PC-9 (cell line): Measurements from ENCODE around the gene UBE2K. TPM values are rescaled to one million over a fixed set of nuclear protein-coding genes. Genes with fewer than 3 reads are reported as not detected.
"Not testable (repeated sequence)": the region's sequence is repeated elsewhere in the genome, so short reads cannot be mapped to it uniquely, and the experiment has no call there.

Experiments
- BruUV-seq: library from RNA; stranded (reverse); fragments of 400-500 nt; replicated peaks from 2 replicates; lab custom pipeline; 2021; lab: Mats Ljungman, UMichigan
- CTCF ChIA-PET: fragments of 300-600 bp; sonication (Branson Sonifier 250); formaldehyde crosslinking; loops from one replicate; lab custom pipeline; 2022; ENCODE audit warnings: antibody characterized with exemption; lab: Charles Lee
- POLR2A ChIA-PET: fragments of 300-600 bp; sonication (Branson Sonifier 250); formaldehyde crosslinking; loops from one replicate; lab custom pipeline; 2022; ENCODE audit warnings: antibody characterized with exemption; ENCODE audit not compliant: unreplicated experiment; lab: Charles Lee
- DNase-seq, 2 experiments: peaks; one replicate each; pipeline versions ENCODE4 v3.0.0 to v3.0.0-alpha.2; 2015 to 2022; ENCODE audit warnings: mixed read lengths in 1 of 2
- H2AFZ ChIP-seq: fragments of 200-600 bp; sonication (generic); 2 replicates; pipeline ENCODE4 v1.8.1; 2017; ENCODE audit warnings: antibody characterized with exemption
- H3F3A ChIP-seq: fragments of 200-600 bp; sonication (generic); 2 replicates; pipeline ENCODE4 v1.8.1; 2017; ENCODE audit warnings: antibody characterized with exemption, mild to moderate bottlenecking, low read depth; ENCODE audit not compliant: insufficient read depth
- H3K27ac ChIP-seq: fragments of 200-600 bp; sonication (generic); 2 replicates; pipeline ENCODE4 v1.6.1; 2016; ENCODE audit warnings: mixed run types
- H3K27me3 ChIP-seq: fragments of 200-600 bp; sonication (generic); 2 replicates; pipeline ENCODE4 v1.6.1; 2016; ENCODE audit warnings: low read depth, mixed run types; ENCODE audit not compliant: insufficient read depth
- H3K36me3 ChIP-seq: fragments of 200-600 bp; sonication (generic); 2 replicates; pipeline ENCODE4 v1.6.1; 2016; ENCODE audit warnings: low read depth, mixed run types
- H3K4me1 ChIP-seq: fragments of 200-600 bp; sonication (generic); replicated peaks from 2 replicates; pipeline ENCODE4 v1.6.1; 2016; ENCODE audit warnings: mixed run types; ENCODE audit not compliant: insufficient read depth
- H3K4me2 ChIP-seq: fragments of 200-600 bp; sonication (generic); 2 replicates; pipeline ENCODE4 v1.6.1; 2017; ENCODE audit warnings: mixed run types
- H3K4me3 ChIP-seq: fragments of 200-600 bp; sonication (generic); 2 replicates; pipeline ENCODE4 v1.6.1; 2016; ENCODE audit warnings: mixed run types
- H3K79me2 ChIP-seq: fragments of 200-600 bp; sonication (generic); 2 replicates; pipeline ENCODE4 v1.6.1; 2017; ENCODE audit warnings: low read depth, mixed run types
- H3K9me2 ChIP-seq: fragments of 200-600 bp; sonication (generic); 2 replicates; pipeline ENCODE4 v1.8.1; 2017; ENCODE audit warnings: mild to moderate bottlenecking; ENCODE audit not compliant: insufficient read depth
- H3K9me3 ChIP-seq: fragments of 200-600 bp; sonication (generic); 2 replicates; pipeline ENCODE4 v1.8.1; 2016; ENCODE audit warnings: low read depth; ENCODE audit not compliant: insufficient read depth
- H4K20me1 ChIP-seq: fragments of 200-600 bp; sonication (generic); 2 replicates; pipeline ENCODE4 v1.8.1; 2017; ENCODE audit not compliant: insufficient read depth
- CTCF ChIP-seq: fragments of 200-600 bp; sonication (generic); conservative IDR thresholded peaks from 2 replicates; pipeline ENCODE4 v1.6.1; 2017; ENCODE audit warnings: mixed run types, antibody characterized with exemption, mild to moderate bottlenecking, moderate library complexity
- EZH2 ChIP-seq: fragments of 200-600 bp; sonication (generic); IDR thresholded peaks from 2 replicates; pipeline ENCODE4 v1.8.0; 2017; ENCODE audit warnings: antibody characterized with exemption, low read depth
- intact Hi-C: fragments of 100-400 bp; cut with micrococcal nuclease; formaldehyde crosslinking; loops from one replicate; pipeline ENCODE4 v1.10.0; 2022; ENCODE audit not compliant: unreplicated experiment
- total RNA-seq: library from RNA; stranded (reverse); gene quantifications from 2 replicates; pipeline ENCODE4 v1.2.3, GENCODE V29; 2021

The UBE2K gene
- total RNA-seq, 1 experiment from 2014 or later, result 129 TPM

GRCh38 chr4:39718366-39719323 lies 20.7 kb downstream of the UBE2K start:
- CTCF ChIA-PET, result no interaction called here
- peaks cover 91% of the 10 kb centered on the region for H4K20me1 ChIP-seq
- BruUV-seq, result no TSS peak
- no peaks in the 10 kb centered on the region for H3K9me2 ChIP-seq
- H3K4me1 ChIP-seq, result no peaks in the 10 kb centered on the region
- no peak overlapping the region for H3K27ac ChIP-seq
- POLR2A ChIA-PET, result no interaction called here
- TF ChIP-seq CTCF, result no peak
- TF ChIP-seq EZH2, result no peak
- no peaks in the 10 kb centered on the region for H3K9me3 ChIP-seq
- H3K79me2 ChIP-seq, result peaks cover 95% of the 10 kb centered on the region
- H3F3A ChIP-seq, result peaks cover 11% of the 10 kb centered on the region; the same call in 1 of the 2 replicates
- H2AFZ ChIP-seq, result no peak overlapping the region
- intact Hi-C loops, result no loop called here
- H3K27me3 ChIP-seq, result no peaks in the 10 kb centered on the region
- no peak for DNase-seq
- H3K4me3 ChIP-seq, result no peak overlapping the region
- H3K4me2 ChIP-seq, result no peak overlapping the region
- H3K36me3 ChIP-seq, result no peaks in the 10 kb centered on the region

GRCh38 chr4:39719804-39720580 lies 22.1 kb downstream of the UBE2K start:
- Histone ChIP-seq H3K36me3 (no peaks in the 10 kb centered on the region), H3K4me2 (no peak overlapping the region), H3K79me2 (peaks cover 97% of the 10 kb centered on the region), H3F3A (peaks cover 11% of the 10 kb centered on the region; the same call in 1 of the 2 replicates), H3K4me3 (no peak overlapping the region), H3K4me1 (no peaks in the 10 kb centered on the region), H2AFZ (no peak overlapping the region), H3K9me2 (no peaks in the 10 kb centered on the region), H3K27me3 (no peaks in the 10 kb centered on the region), H4K20me1 (peaks cover 94% of the 10 kb centered on the region), H3K9me3 (no peaks in the 10 kb centered on the region), H3K27ac (peak overlapping the region; percentile 29; the same call in 1 of the 2 replicates)
- intact Hi-C loops, result no loop called here
- TF ChIP-seq CTCF, result no peak
- no peak for TF ChIP-seq EZH2
- CTCF ChIA-PET, result interaction anchor here (0.5 to 0.6 kb wide), 2 partner anchors 14 to 140 kb away, joined by 6 read pairs; no protein-coding TSS in a partner anchor
- POLR2A ChIA-PET, result no interaction called here
- DNase-seq, result no peak
- no TSS peak for BruUV-seq

GRCh38 chr4:39721273-39721672 lies 23.3 kb downstream of the UBE2K start:
- CTCF ChIA-PET, H3K27me3 ChIP-seq, H3K36me3 ChIP-seq, intact Hi-C loops, H3K9me2 ChIP-seq, H3F3A ChIP-seq, BruUV-seq, DNase-seq, H3K4me2 ChIP-seq, H2AFZ ChIP-seq, H3K9me3 ChIP-seq, H3K4me3 ChIP-seq, H3K4me1 ChIP-seq: not testable (repeated sequence)
- POLR2A ChIA-PET, result interaction anchor here (0.6 kb wide), 1 partner anchor 16 kb away, joined by 5 read pairs; no protein-coding TSS in a partner anchor
- peaks cover 95% of the 10 kb centered on the region for H4K20me1 ChIP-seq
- peaks cover 98% of the 10 kb centered on the region for H3K79me2 ChIP-seq
- H3K27ac ChIP-seq, result peak overlapping the region; percentile 26; the same call in 1 of the 2 replicates
